NT2/D1 (cell line): ENCODE results near the gene SAYSD1.

Experiments
- DNase-seq: peaks from one replicate; pipeline ENCODE4 v3.0.0-alpha.2; 2011; ENCODE audit warnings: low read depth, low spot score
- H3K27me3 ChIP-seq: 2 replicates; pipeline ENCODE4 v1.6.0; 2011; ENCODE audit warnings: mild to moderate bottlenecking; ENCODE audit not compliant: insufficient read length, insufficient read depth
- H3K36me3 ChIP-seq: 2 replicates; pipeline ENCODE4 v1.6.1; 2011; ENCODE audit warnings: mild to moderate bottlenecking, low read length, mixed read lengths; ENCODE audit not compliant: insufficient read depth, insufficient read length
- H3K4me1 ChIP-seq: 2 replicates; pipeline ENCODE4 v1.5.1; 2011; ENCODE audit not compliant: insufficient read depth, insufficient read length
- H3K4me3 ChIP-seq: 2 replicates; pipeline ENCODE4 v1.5.1; 2011; ENCODE audit warnings: low read depth; ENCODE audit not compliant: insufficient read length
- H3K9ac ChIP-seq: 2 replicates; pipeline ENCODE4 v1.6.0; 2011; ENCODE audit warnings: low read depth; ENCODE audit not compliant: insufficient read length
- H3K9me3 ChIP-seq: 2 replicates; pipeline ENCODE4 v1.5.1; 2011; ENCODE audit warnings: mild to moderate bottlenecking, low read length; ENCODE audit not compliant: insufficient read depth
- SUZ12 ChIP-seq: IDR thresholded peaks from 2 replicates; pipeline ENCODE4 v1.6.1; 2011; ENCODE audit not compliant: insufficient read length, insufficient read depth; ENCODE audit errors: extremely low read depth
- YY1 ChIP-seq: IDR thresholded peaks from 2 replicates; pipeline ENCODE4 v1.6.1; 2011; ENCODE audit not compliant: insufficient read length, insufficient read depth
- ZNF274 ChIP-seq: IDR thresholded peaks from 2 replicates; pipeline ENCODE4 v1.6.1; 2011; ENCODE audit warnings: mild to moderate bottlenecking, low read depth, low read length

Gene SAYSD1

GRCh38 chr6:39055661-39056060 lies 59.3 kb downstream of the SAYSD1 start:
- no peak overlapping the region for H3K4me3 ChIP-seq
- peaks cover 3% of the 10 kb centered on the region for H3K4me1 ChIP-seq
- TF ChIP-seq SUZ12 (no peak), YY1 (no peak), ZNF274 (no peak)
- no peaks in the 10 kb centered on the region for H3K36me3 ChIP-seq
- H3K27me3 ChIP-seq: no peaks in the 10 kb centered on the region
- H3K9ac ChIP-seq: no peak overlapping the region
- DNase-seq: no peak
- H3K9me3 ChIP-seq: no peaks in the 10 kb centered on the region

GRCh38 chr6:39054577-39055142 lies 60.3 kb downstream of the SAYSD1 start:
- Histone ChIP-seq H3K9me3 (no peaks in the 10 kb centered on the region), H3K36me3 (no peaks in the 10 kb centered on the region), H3K9ac (no peak overlapping the region), H3K4me3 (no peak overlapping the region), H3K4me1 (peaks cover 3% of the 10 kb centered on the region), H3K27me3 (peaks cover 10% of the 10 kb centered on the region)
- DNase-seq: no peak
- TF ChIP-seq SUZ12: no peak
- TF ChIP-seq ZNF274: no peak
